MM.1S (cell line): Measurements from ENCODE around the gene RPS21.

Experiments
- EZH2 ChIP-seq: fragments of 300-600 bp; sonication (generic); optimal IDR thresholded peaks from 2 replicates; pipeline ENCODE3; 2017; ENCODE audit warnings: low read depth, mild to moderate bottlenecking, antibody characterized with exemption, low read length, mixed read lengths
- EZH2phosphoT487 ChIP-seq: fragments of 300-600 bp; sonication (generic); IDR thresholded peaks from 2 replicates; pipeline ENCODE4 v1.6.1; 2018; ENCODE audit warnings: antibody characterized with exemption, low read length
- TF ChIP-seq, protein P1 (sequence below): fragments of 300-600 bp; sonication (generic); IDR thresholded peaks from 2 replicates; pipeline ENCODE4 v1.5.1; 2016; ENCODE audit warnings: antibody characterized with exemption, low read length, mixed read lengths

DNA sequence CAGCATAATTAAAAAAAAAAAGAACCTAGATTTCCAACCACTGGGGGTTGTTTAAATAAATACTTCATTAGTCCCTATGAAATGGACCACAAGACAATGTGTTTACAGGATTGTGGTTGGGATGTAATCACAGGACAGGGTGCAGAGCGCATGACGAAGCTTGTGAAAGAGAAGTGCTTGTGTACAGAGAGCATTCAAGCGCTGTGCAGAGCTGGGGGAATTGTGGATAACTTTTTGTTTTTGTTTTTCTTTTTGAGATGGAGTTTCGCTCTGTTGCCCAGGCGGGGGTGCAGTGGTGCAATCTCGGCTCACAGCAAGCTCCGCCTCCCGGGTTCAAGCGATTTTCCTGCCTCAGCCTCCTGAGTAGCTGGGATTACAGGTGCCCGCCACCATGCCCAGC lies 42.1 kb upstream of the RPS21 start:
- TF ChIP-seq, protein P1, sequence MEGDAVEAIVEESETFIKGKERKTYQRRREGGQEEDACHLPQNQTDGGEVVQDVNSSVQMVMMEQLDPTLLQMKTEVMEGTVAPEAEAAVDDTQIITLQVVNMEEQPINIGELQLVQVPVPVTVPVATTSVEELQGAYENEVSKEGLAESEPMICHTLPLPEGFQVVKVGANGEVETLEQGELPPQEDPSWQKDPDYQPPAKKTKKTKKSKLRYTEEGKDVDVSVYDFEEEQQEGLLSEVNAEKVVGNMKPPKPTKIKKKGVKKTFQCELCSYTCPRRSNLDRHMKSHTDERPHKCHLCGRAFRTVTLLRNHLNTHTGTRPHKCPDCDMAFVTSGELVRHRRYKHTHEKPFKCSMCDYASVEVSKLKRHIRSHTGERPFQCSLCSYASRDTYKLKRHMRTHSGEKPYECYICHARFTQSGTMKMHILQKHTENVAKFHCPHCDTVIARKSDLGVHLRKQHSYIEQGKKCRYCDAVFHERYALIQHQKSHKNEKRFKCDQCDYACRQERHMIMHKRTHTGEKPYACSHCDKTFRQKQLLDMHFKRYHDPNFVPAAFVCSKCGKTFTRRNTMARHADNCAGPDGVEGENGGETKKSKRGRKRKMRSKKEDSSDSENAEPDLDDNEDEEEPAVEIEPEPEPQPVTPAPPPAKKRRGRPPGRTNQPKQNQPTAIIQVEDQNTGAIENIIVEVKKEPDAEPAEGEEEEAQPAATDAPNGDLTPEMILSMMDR, result no peak
- TF ChIP-seq EZH2, result no peak
- no peak for TF ChIP-seq EZH2phosphoT487
